HCT116 (cell line): Measurements from ENCODE around the gene RETREG1. TPM values are rescaled to one million over a fixed set of nuclear protein-coding genes. Genes with fewer than 3 reads are reported as not detected.

ENCODE experiments used
- ATAC-seq: fragments of 200-7000 bp; cut with Tn5 transposase; 2 replicates; pipeline ENCODE4 v1.9.1; 2020; ENCODE audit warnings: mild to moderate bottlenecking, moderate library complexity
- BruUV-seq: library from RNA; stranded (reverse); fragments of 400-500 nt; replicated peaks from 2 replicates; lab custom pipeline; 2021; lab: Mats Ljungman, UMichigan
- CTCF ChIA-PET: fragments of 300-600 bp; sonication (Branson Sonifier 250); formaldehyde crosslinking; loops from one replicate; lab custom pipeline; 2021; ENCODE audit warnings: antibody characterized with exemption; lab: Charles Lee
- POLR2A ChIA-PET: fragments of 300-600, 350-600 bp; sonication (Branson Sonifier 250); formaldehyde crosslinking; loops from one replicate; lab custom pipeline; 2021; ENCODE audit warnings: antibody characterized with exemption; lab: Charles Lee
- RAD21 ChIA-PET, 2 experiments: fragments of 300-600 bp; sonication (Branson Sonifier 250); formaldehyde crosslinking; loops; one replicate each; lab custom pipeline; 2023; ENCODE audit warnings: low total read pairs in 2 of 2; ENCODE audit not compliant: uncharacterized antibody in 2 of 2, unreplicated experiment in 2 of 2, low non-redundant PET in 1 of 2; lab: Charles Lee
- DNase-seq: peaks from one replicate; pipeline ENCODE4 v3.0.0-alpha.2; 2010; ENCODE audit warnings: low read depth, low spot score
- H2AFZ ChIP-seq: fragments of 200-600 bp; shearing (Covaris generic), sonication (generic); 2 replicates; pipeline ENCODE4 v1.6.1; 2017; ENCODE audit warnings: low read depth, mixed run types, mixed read lengths, antibody characterized with exemption, low read length; ENCODE audit not compliant: poor library complexity, severe bottlenecking
- H3K27ac ChIP-seq: 2 replicates; pipeline ENCODE4 v1.5.1; 2012; ENCODE audit warnings: low read depth, low read length
- H3K27me3 ChIP-seq: fragments of 200-600 bp; sonication (generic); 2 replicates; pipeline ENCODE4 v1.6.1; 2016; ENCODE audit warnings: mixed run types, low read length, mixed read lengths; ENCODE audit not compliant: insufficient read depth
- H3K36me3 ChIP-seq, 2 experiments: fragments of 200-500 bp in 1 of 2; fragments of 200-600 bp in 1 of 2; sonication (Bioruptor generic) in 1 of 2; sonication (generic) in 1 of 2; 2 replicates each; pipeline versions ENCODE4 v1.5.1 to v1.6.1; 2014 to 2016; ENCODE audit warnings: low read length in 2 of 2, inconsistent platforms in 1 of 2, mixed read lengths in 1 of 2, mixed run types in 1 of 2; ENCODE audit not compliant: insufficient read depth in 2 of 2, control insufficient read depth in 1 of 2
- H3K4me1 ChIP-seq, 2 experiments: fragments of 200-600 bp in 1 of 2; sonication (generic) in 1 of 2; 2 replicates each; pipeline versions ENCODE4 v1.5.1 to v1.6.1; 2012 to 2017; ENCODE audit warnings: low read length in 2 of 2, inconsistent platforms in 1 of 2, mild to moderate bottlenecking in 1 of 2, mixed read lengths in 1 of 2, mixed run types in 1 of 2, moderate library complexity in 1 of 2; ENCODE audit not compliant: insufficient read depth in 2 of 2, control insufficient read depth in 1 of 2
- H3K4me2 ChIP-seq: fragments of 200-600 bp; sonication (generic); 2 replicates; pipeline ENCODE4 v1.6.1; 2017; ENCODE audit warnings: mixed run types, low read length, mixed read lengths
- H3K4me3 ChIP-seq, 2 experiments: fragments of 200-600 bp in 1 of 2; sonication (generic) in 1 of 2; replicated peaks in 1 of 2; 2 replicates each; pipeline ENCODE4 v1.5.1; 2011 to 2016; ENCODE audit warnings: low read length in 2 of 2, control low read depth in 1 of 2, low read depth in 1 of 2, mild to moderate bottlenecking in 1 of 2, mixed read lengths in 1 of 2, mixed run types in 1 of 2
- H3K79me2 ChIP-seq: fragments of 200-600 bp; sonication (generic); 2 replicates; pipeline ENCODE4 v1.6.1; 2017; ENCODE audit warnings: mild to moderate bottlenecking, mixed run types, low read length, moderate library complexity, mixed read lengths; ENCODE audit not compliant: insufficient read depth
- H3K9ac ChIP-seq: fragments of 200-600 bp; sonication (generic); 2 replicates; pipeline ENCODE4 v1.6.1; 2016; ENCODE audit warnings: low read length, mixed read lengths
- H3K9me2 ChIP-seq: fragments of 200-600 bp; sonication (generic), shearing (Covaris generic); 2 replicates; pipeline ENCODE4 v1.6.1; 2017; ENCODE audit warnings: mixed run types, mild to moderate bottlenecking, moderate library complexity; ENCODE audit not compliant: insufficient read depth
- H3K9me3 ChIP-seq, 2 experiments: fragments of 200-500 bp in 1 of 2; fragments of 200-600 bp in 1 of 2; sonication (Bioruptor generic) in 1 of 2; sonication (generic) in 1 of 2; 2 replicates each; pipeline ENCODE4 v1.6.1; 2014 to 2017; ENCODE audit warnings: low read length in 2 of 2, mixed read lengths in 2 of 2, inconsistent platforms in 1 of 2, low read depth in 1 of 2, mild to moderate bottlenecking in 1 of 2, mixed run types in 1 of 2, moderate library complexity in 1 of 2; ENCODE audit not compliant: control insufficient read depth in 1 of 2, insufficient read depth in 1 of 2
- H4K20me1 ChIP-seq: fragments of 200-600 bp; sonication (generic), shearing (Covaris generic); 2 replicates; pipeline ENCODE4 v1.6.1; 2017; ENCODE audit warnings: mixed run types, mild to moderate bottlenecking, moderate library complexity; ENCODE audit not compliant: insufficient read depth
- CEBPB ChIP-seq: IDR thresholded peaks from 2 replicates; pipeline ENCODE4 v1.6.1; 2012; ENCODE audit warnings: low read depth
- EGR1 ChIP-seq: IDR thresholded peaks from 2 replicates; pipeline ENCODE4 v1.6.1; 2012; ENCODE audit warnings: low read depth
- ELF1 ChIP-seq: IDR thresholded peaks from 2 replicates; pipeline ENCODE4 v1.6.1; 2012; ENCODE audit warnings: low read depth, borderline replicate concordance
- EZH2phosphoT487 ChIP-seq: fragments of 200-600 bp; IDR thresholded peaks from 2 replicates; pipeline ENCODE4 v1.6.1; 2018; ENCODE audit warnings: antibody characterized with exemption, borderline replicate concordance
- FOSL1 ChIP-seq: IDR thresholded peaks from 2 replicates; pipeline ENCODE4 v1.6.1; 2012; ENCODE audit warnings: low read depth
- JUND ChIP-seq: IDR thresholded peaks from 2 replicates; pipeline ENCODE4 v1.6.1; 2012
- POLR2A ChIP-seq: IDR thresholded peaks from 2 replicates; pipeline ENCODE4 v1.7.0; 2011; ENCODE audit warnings: borderline replicate concordance; ENCODE audit not compliant: insufficient read depth, insufficient read length; ENCODE audit errors: extremely low read depth
- POLR2AphosphoS5 ChIP-seq: IDR thresholded peaks from 2 replicates; pipeline ENCODE4 v1.6.1; 2011; ENCODE audit warnings: mild to moderate bottlenecking, low read depth, low read length, moderate library complexity
- RAD21 ChIP-seq: IDR thresholded peaks from 2 replicates; pipeline ENCODE4 v1.6.1; 2012; ENCODE audit warnings: low read depth, mild to moderate bottlenecking
- SP1 ChIP-seq: IDR thresholded peaks from 2 replicates; pipeline ENCODE4 v1.6.1; 2012; ENCODE audit warnings: low read depth
- SRF ChIP-seq: IDR thresholded peaks from 2 replicates; pipeline ENCODE4 v1.6.1; 2012; ENCODE audit warnings: low read depth
- TCF7L2 ChIP-seq: IDR thresholded peaks from 2 replicates; pipeline ENCODE4 v1.7.0; 2011; ENCODE audit warnings: borderline replicate concordance, inconsistent platforms; ENCODE audit not compliant: insufficient read depth, insufficient read length; ENCODE audit errors: extremely low read depth
- YY1 ChIP-seq: IDR thresholded peaks from 2 replicates; pipeline ENCODE4 v1.6.1; 2011; ENCODE audit warnings: low read length, low read depth, moderate library complexity, mild to moderate bottlenecking; ENCODE audit not compliant: insufficient replicate concordance; ENCODE audit errors: extremely low read depth
- ZFX ChIP-seq: fragments of 450-650 bp; IDR thresholded peaks from 2 replicates; pipeline ENCODE4 v1.6.1; 2017
- ZNF274 ChIP-seq: fragments of 200-500 bp; sonication (Bioruptor generic); IDR thresholded peaks from 2 replicates; pipeline ENCODE4 v1.6.1; 2014; ENCODE audit warnings: mild to moderate bottlenecking, low read depth, low read length, inconsistent platforms
- intact Hi-C: fragments of 100-400 bp; cut with micrococcal nuclease; formaldehyde crosslinking; loops from 2 replicates; pipeline ENCODE4 v1.10.0; 2022
- total RNA-seq: library from RNA; stranded (reverse); gene quantifications from one replicate; pipeline ENCODE4 v1.2.1, GENCODE V29; 2021; ENCODE audit not compliant: unreplicated experiment
- TF ChIP-seq, protein P1 (sequence below): IDR thresholded peaks from 2 replicates; pipeline ENCODE4 v1.6.1; 2012; ENCODE audit warnings: low read depth
- TF ChIP-seq, protein P2 (sequence below): IDR thresholded peaks from 2 replicates; pipeline ENCODE4 v1.6.1; 2012
- TF ChIP-seq, protein P3 (sequence below), 3 experiments: fragments of 200-600 bp in 1 of 3; sonication (generic) in 1 of 3; IDR thresholded peaks in 2 of 3; conservative IDR thresholded peaks in 1 of 3; 2 replicates each; pipeline ENCODE4 v1.5.1; 2012 to 2017; ENCODE audit warnings: low read depth in 2 of 3, low read length in 2 of 3, antibody characterized with exemption in 1 of 3, borderline replicate concordance in 1 of 3, control low read depth in 1 of 3, mild to moderate bottlenecking in 1 of 3, mixed read lengths in 1 of 3, mixed run types in 1 of 3, moderate library complexity in 1 of 3; ENCODE audit not compliant: insufficient read depth in 1 of 3
- TF ChIP-seq, protein P4 (sequence below): IDR thresholded peaks from 2 replicates; pipeline ENCODE4 v1.6.1; 2011; ENCODE audit warnings: mild to moderate bottlenecking, low read length, moderate library complexity; ENCODE audit not compliant: insufficient replicate concordance; ENCODE audit errors: extremely low read depth

The RETREG1 gene
- total RNA-seq, 1 experiment from 2014 or later = 6.0 TPM

DNA sequence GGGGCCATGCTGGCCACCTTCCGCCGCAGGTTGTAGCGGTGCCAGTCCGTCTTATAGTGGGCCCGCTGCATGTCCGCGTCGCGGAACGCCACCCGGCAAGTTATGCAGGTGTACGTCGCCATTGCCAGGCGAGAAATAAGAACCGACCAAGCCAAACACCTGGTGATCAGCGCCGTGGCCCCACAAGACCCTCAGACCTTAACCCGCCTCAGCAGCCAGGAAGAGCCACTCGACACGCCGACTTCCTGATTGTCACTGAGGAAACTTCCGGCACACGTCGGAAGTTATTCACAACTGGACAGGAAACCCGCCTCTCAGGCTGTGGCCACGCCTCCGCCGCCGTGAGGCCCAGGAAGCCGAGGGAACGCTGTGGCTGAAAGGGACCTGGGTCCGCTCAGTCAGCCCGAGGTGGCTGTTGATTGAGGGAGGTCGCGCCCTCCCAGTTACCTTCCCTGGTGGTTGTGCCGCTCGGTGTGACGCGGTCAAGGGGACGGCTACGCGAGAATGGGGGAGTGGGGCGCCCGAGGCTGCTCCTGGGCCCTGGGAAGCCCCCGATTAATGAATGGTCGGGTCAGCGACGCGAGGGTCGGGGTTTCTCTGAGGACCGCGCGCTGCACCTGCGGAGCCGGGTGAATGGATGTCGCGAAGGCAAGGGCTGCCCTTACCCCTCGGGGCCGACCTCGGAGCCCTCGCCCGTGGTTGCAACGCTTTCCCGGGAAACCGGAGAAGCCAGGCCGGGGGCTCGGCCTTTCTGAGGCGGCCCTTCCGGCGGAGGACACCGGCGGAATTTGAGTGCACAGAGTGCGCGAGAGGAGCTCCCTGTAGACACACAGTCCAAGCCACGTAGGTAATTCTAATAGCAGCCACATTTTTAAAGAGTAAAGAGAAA lies 151.0 kb downstream of the RETREG1 start, which contains the start of gene ZNF622:
Gene ZNF622 (minus strand): TSS at position 257 of the 889 bp plus-strand sequence. CDS start 135 bp downstream, at position 122.
- peak; percentile 77 for DNase-seq
- Histone ChIP-seq H3K79me2 (peaks cover 70% of the 10 kb centered on the region), H3K9me3 (no peaks in the 10 kb centered on the region), H3K4me3 (peak within 1 kb of the TSS; percentile 94 to 95), H2AFZ (no peak within 1 kb of the TSS), H3K9ac (peak within 1 kb of the TSS; percentile 87), H3K27ac (peak within 1 kb of the TSS; percentile 60), H4K20me1 (no peaks in the 10 kb centered on the region), H3K4me2 (peak within 1 kb of the TSS; percentile 89), H3K36me3 (peaks cover 24 to 29% of the 10 kb centered on the region in 2 experiments; a peak in 3 of 4 replicates), H3K27me3 (no peaks in the 10 kb centered on the region), H3K4me1 (peaks cover 13 to 25% of the 10 kb centered on the region in 2 experiments), H3K9me2 (no peaks in the 10 kb centered on the region)
- intact Hi-C loops = no loop called here
- CTCF ChIA-PET = no interaction called here
- no TSS peak for BruUV-seq
- peak; percentile 92 for ATAC-seq
- RAD21 ChIA-PET = no interaction called here
- POLR2A ChIA-PET = no interaction called here
- TF ChIP-seq POLR2A (peak; percentile 94), SP1 (peak; percentile 51), YY1 (peak; percentile 27), CEBPB (no peak), RAD21 (no peak), JUND (no peak), EGR1 (no peak), POLR2AphosphoS5 (peak; percentile 92), EZH2phosphoT487 (no peak), ZNF274 (no peak), ELF1 (peak; percentile 93), ZFX (peak; percentile 91), TCF7L2 (no peak), FOSL1 (no peak), SRF (no peak)
- TF ChIP-seq, protein P1, sequence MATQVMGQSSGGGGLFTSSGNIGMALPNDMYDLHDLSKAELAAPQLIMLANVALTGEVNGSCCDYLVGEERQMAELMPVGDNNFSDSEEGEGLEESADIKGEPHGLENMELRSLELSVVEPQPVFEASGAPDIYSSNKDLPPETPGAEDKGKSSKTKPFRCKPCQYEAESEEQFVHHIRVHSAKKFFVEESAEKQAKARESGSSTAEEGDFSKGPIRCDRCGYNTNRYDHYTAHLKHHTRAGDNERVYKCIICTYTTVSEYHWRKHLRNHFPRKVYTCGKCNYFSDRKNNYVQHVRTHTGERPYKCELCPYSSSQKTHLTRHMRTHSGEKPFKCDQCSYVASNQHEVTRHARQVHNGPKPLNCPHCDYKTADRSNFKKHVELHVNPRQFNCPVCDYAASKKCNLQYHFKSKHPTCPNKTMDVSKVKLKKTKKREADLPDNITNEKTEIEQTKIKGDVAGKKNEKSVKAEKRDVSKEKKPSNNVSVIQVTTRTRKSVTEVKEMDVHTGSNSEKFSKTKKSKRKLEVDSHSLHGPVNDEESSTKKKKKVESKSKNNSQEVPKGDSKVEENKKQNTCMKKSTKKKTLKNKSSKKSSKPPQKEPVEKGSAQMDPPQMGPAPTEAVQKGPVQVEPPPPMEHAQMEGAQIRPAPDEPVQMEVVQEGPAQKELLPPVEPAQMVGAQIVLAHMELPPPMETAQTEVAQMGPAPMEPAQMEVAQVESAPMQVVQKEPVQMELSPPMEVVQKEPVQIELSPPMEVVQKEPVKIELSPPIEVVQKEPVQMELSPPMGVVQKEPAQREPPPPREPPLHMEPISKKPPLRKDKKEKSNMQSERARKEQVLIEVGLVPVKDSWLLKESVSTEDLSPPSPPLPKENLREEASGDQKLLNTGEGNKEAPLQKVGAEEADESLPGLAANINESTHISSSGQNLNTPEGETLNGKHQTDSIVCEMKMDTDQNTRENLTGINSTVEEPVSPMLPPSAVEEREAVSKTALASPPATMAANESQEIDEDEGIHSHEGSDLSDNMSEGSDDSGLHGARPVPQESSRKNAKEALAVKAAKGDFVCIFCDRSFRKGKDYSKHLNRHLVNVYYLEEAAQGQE = no peak
- TF ChIP-seq, protein P2, sequence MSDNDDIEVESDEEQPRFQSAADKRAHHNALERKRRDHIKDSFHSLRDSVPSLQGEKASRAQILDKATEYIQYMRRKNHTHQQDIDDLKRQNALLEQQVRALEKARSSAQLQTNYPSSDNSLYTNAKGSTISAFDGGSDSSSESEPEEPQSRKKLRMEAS = peak; percentile 81; the same call in 1 of the 2 replicates
- TF ChIP-seq, protein P3, sequence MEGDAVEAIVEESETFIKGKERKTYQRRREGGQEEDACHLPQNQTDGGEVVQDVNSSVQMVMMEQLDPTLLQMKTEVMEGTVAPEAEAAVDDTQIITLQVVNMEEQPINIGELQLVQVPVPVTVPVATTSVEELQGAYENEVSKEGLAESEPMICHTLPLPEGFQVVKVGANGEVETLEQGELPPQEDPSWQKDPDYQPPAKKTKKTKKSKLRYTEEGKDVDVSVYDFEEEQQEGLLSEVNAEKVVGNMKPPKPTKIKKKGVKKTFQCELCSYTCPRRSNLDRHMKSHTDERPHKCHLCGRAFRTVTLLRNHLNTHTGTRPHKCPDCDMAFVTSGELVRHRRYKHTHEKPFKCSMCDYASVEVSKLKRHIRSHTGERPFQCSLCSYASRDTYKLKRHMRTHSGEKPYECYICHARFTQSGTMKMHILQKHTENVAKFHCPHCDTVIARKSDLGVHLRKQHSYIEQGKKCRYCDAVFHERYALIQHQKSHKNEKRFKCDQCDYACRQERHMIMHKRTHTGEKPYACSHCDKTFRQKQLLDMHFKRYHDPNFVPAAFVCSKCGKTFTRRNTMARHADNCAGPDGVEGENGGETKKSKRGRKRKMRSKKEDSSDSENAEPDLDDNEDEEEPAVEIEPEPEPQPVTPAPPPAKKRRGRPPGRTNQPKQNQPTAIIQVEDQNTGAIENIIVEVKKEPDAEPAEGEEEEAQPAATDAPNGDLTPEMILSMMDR (IDR thresholded peaks at IDR 0.05 in 2 of 3, conservative IDR thresholded peaks at IDR 0.05 in 1 of 3; ENCODE audit: borderline replicate concordance in 1 of 3, insufficient read depth in 1 of 3, low read depth in 2 of 3, low read length in 2 of 3) = no peak
- TF ChIP-seq, protein P4, sequence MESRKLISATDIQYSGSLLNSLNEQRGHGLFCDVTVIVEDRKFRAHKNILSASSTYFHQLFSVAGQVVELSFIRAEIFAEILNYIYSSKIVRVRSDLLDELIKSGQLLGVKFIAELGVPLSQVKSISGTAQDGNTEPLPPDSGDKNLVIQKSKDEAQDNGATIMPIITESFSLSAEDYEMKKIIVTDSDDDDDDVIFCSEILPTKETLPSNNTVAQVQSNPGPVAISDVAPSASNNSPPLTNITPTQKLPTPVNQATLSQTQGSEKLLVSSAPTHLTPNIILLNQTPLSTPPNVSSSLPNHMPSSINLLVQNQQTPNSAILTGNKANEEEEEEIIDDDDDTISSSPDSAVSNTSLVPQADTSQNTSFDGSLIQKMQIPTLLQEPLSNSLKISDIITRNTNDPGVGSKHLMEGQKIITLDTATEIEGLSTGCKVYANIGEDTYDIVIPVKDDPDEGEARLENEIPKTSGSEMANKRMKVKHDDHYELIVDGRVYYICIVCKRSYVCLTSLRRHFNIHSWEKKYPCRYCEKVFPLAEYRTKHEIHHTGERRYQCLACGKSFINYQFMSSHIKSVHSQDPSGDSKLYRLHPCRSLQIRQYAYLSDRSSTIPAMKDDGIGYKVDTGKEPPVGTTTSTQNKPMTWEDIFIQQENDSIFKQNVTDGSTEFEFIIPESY = no peak
